ENCODE measurements around the gene THSD4.
"Not testable (repeated sequence)": the region's sequence is repeated elsewhere in the genome, so short reads cannot be mapped to it uniquely, and the experiment has no call there.

The THSD4 gene

DNA sequence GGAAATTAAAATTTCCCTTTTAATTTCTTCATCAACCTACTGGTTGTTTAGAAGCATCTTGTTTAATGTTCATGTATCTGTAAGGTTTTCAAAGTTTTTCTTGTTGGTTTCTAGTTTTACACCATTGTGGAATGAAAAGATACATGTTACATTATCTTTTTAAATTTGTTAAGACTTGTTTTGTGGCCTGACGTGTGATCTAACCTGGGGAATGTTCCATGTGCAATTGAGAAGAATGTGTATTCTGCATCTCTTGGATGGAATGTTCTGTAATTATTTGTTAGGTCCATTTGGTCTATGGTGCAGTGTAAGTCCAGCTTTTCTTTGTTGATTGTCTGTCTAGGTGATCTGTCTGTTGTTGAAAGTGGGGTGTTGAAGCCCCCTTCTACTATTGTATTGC is 45.7 kb downstream of the THSD4 start:
- in situ Hi-C loops (cut with HindIII; ENCODE audit: low sequenced_read_pairs) = no loop called here
- no peak for DNase-seq (ENCODE audit: low read depth, low spot score)
- TF ChIP-seq, protein P1, sequence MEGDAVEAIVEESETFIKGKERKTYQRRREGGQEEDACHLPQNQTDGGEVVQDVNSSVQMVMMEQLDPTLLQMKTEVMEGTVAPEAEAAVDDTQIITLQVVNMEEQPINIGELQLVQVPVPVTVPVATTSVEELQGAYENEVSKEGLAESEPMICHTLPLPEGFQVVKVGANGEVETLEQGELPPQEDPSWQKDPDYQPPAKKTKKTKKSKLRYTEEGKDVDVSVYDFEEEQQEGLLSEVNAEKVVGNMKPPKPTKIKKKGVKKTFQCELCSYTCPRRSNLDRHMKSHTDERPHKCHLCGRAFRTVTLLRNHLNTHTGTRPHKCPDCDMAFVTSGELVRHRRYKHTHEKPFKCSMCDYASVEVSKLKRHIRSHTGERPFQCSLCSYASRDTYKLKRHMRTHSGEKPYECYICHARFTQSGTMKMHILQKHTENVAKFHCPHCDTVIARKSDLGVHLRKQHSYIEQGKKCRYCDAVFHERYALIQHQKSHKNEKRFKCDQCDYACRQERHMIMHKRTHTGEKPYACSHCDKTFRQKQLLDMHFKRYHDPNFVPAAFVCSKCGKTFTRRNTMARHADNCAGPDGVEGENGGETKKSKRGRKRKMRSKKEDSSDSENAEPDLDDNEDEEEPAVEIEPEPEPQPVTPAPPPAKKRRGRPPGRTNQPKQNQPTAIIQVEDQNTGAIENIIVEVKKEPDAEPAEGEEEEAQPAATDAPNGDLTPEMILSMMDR (IDR thresholded peaks at IDR 0.05; ENCODE audit: low read depth, low read length) = no peak
- H3K4me3 ChIP-seq (ENCODE audit: low read depth, low read length) = no peak overlapping the region

DNA sequence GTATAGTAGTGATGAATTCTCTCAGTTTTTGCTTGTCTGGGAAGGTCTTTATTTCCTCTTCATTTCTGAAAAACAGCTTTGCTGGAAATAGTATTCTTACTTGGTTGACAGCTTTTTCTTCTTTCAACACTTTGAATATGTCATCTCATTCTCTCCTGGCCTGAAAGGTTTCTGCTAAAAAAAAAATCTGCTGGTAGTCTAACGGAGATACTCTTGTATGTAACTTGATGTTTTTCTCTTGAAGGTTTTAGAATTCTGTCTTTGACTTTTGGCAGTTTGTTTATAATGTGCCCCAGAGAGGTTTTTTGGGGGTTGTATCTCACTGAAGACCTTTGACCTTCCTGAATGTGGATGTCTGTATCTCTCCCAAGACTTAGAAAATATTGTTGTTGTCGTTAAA is 47.0 kb downstream of the THSD4 start:
- no peak overlapping the region for H3K4me3 ChIP-seq (ENCODE audit: low read depth, low read length)
- TF ChIP-seq, protein P1 (IDR thresholded peaks at IDR 0.05; ENCODE audit: low read depth, low read length) = no peak
- no peak for DNase-seq (ENCODE audit: low read depth, low spot score)
- in situ Hi-C loops (cut with HindIII; ENCODE audit: low sequenced_read_pairs) = no loop called here

DNA sequence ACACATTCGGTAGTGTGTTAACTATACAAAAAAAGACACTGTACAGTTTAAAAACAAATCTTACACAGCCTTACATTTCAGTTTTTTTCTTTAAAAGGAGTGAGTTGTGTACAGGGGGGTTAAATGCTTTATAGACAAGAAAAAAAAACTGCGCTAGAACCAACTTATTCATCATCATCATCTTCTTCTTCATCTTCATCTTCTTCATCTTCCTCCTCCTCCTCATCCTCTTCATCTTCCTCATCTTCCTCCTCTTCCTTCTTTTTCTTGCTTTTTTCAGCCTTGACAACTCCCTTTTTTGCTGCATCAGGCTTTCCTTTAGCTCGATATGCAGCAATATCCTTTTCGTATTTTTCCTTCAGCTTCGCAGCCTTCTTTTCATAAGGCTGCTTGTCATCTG is 49.3 kb downstream of the THSD4 start:
- H3K4me3 ChIP-seq (ENCODE audit: low read depth, low read length); in situ Hi-C loops (cut with HindIII; ENCODE audit: low sequenced_read_pairs); DNase-seq (ENCODE audit: low read depth, low spot score): not testable (repeated sequence)

DNA sequence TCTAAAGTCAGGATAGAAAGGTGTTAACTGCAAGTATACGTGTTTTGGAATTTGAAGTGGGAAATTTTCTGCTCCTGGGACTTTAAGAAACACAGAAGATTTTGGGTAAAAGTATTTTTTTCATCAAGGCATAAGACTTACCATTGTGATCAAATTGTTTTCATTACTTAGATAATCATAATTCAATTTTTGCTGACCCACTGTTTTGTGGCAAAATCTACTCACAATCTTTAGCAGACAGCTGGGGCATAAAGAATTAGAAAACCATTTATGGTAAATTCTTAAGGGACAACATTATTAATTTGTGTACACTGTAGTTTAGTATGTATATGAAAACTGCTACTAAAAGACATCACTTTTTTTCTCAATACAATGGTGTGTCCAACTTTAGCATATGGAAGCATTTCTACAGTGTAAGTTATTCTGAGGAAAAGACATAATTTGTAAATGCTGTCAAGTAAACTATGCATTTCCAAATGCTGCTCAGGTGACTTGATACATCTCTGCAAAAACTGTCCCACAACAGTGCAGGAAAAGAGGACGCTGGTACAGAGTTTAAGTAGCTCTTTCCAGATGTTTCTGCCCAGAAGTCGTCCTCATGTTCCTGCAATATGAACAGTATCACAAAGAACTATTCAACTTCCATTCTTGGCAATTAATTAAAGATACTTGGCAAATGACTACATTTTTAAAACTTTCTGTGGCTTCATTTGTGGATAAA is 52.3 kb downstream of the THSD4 start:
- H3K4me3 ChIP-seq (ENCODE audit: low read depth, low read length) = no peak overlapping the region
- in situ Hi-C loops (cut with HindIII; ENCODE audit: low sequenced_read_pairs) = no loop called here
- TF ChIP-seq, protein P1 (IDR thresholded peaks at IDR 0.05; ENCODE audit: low read depth, low read length) = no peak
- DNase-seq (ENCODE audit: low read depth, low spot score) = no peak

DNA sequence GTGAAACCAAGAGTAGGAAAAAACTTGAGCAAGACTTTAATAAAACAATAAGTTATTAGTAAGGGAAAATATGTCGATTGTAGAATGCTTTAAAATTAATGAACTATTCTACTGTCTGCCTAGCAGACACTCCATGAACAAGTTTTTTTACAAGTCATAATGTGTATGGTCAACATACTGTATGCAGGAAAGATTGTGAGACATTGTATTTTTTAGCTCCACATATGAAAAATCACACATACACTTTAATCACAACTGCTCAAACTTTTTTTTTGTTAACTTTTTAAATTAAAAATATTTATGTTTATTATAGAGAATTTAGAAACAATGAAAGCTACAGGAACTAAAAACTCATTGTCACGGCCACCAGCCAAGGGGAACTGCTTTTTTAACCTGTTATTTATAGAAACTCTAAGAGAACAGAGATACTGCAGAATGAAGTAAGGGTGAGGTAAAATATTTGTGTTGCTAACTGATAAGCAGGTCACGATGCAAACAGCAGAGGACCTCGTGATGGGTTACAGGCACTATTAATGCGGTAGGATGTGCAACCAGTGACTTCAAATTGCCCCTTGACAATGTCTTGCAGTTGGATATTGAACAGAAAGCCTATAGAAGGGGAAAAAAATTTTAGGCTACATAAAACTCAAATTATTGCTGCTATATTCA is 53.0 kb downstream of the THSD4 start:
- in situ Hi-C loops (cut with HindIII; ENCODE audit: low sequenced_read_pairs) = no loop called here
- DNase-seq (ENCODE audit: low read depth, low spot score) = no peak
- TF ChIP-seq, protein P1 (IDR thresholded peaks at IDR 0.05; ENCODE audit: low read depth, low read length) = no peak

DNA sequence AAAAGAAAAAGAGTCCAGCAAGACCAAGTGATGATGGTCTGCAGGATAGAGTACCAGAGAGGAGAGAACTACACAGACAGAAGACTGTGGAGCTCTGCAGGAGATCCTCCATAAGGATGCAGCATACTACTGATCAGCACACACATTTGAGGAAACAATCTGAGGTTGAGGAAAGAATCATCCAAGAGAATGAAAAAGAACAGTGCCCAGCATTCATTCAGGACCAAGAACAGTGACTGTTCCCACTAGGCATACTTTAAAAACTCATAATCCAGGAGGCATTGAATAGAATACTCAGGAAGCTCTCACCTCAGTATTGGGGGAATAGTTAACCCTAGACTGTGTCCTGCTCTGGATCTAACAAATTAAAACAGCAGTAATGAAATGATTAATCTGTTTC is 54.9 kb downstream of the THSD4 start:
- in situ Hi-C loops (cut with HindIII; ENCODE audit: low sequenced_read_pairs) = no loop called here
- TF ChIP-seq, protein P1 (IDR thresholded peaks at IDR 0.05; ENCODE audit: low read depth, low read length) = no peak

More for the DNA sequence above, 53.0 kb downstream of the THSD4 start:
- no peak overlapping the region for H3K4me3 ChIP-seq (ENCODE audit: low read depth, low read length)

DNA sequence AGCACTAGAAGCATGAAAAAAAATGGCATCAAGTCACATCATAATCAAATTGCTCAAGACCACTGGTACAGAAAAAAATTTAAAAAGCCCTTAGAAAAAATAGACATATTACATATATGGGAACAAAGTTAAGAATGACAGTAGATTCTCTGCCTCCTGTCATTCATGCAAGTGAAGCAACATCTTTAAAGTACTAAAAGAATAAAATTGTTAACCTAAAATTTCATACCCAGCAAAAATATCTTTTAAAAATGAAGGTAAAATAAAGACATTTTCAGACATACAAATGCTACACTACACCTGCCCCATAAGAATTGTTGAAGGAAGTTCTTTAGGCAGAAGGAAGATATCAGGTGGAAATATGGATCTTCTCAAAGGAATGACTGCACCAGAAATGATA is 55.9 kb downstream of the THSD4 start:
- TF ChIP-seq, protein P1 (IDR thresholded peaks at IDR 0.05; ENCODE audit: low read depth, low read length) = no peak
- no peak for DNase-seq (ENCODE audit: low read depth, low spot score)
- H3K4me3 ChIP-seq (ENCODE audit: low read depth, low read length) = no peak overlapping the region
- in situ Hi-C loops (cut with HindIII; ENCODE audit: low sequenced_read_pairs) = no loop called here

More for the DNA sequence above, 54.9 kb downstream of the THSD4 start:
- no peak for DNase-seq (ENCODE audit: low read depth, low spot score)
- H3K4me3 ChIP-seq (ENCODE audit: low read depth, low read length) = no peak overlapping the region

DNA sequence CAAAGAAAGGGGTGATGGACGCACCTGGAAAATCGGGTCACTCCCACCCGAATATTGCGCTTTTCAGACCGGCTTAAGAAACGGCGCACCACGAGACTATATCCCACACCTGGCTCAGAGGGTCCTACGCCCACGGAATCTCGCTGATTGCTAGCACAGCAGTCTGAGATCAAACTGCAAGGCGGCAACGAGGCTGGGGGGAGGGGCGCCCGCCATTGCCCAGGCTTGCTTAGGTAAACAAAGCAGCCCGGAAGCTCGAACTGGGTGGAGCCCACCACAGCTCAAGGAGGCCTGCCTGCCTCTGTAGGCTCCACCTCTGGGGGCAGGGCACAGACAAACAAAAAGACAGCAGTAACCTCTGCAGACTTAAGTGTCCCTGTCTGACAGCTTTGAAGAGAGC is 59.1 kb downstream of the THSD4 start:
- in situ Hi-C loops (cut with HindIII; ENCODE audit: low sequenced_read_pairs); DNase-seq (ENCODE audit: low read depth, low spot score); H3K4me3 ChIP-seq (ENCODE audit: low read depth, low read length): not testable (repeated sequence)
